DND-41 (cell line): Measurements from ENCODE around the gene PTPRD.

ENCODE experiments used
- ATAC-seq: fragments of 200-7000 bp; cut with Tn5 transposase; 3 replicates; pipeline ENCODE4 v1.9.1; 2021; ENCODE audit warnings: low read depth; ENCODE audit not compliant: insufficient read depth
- DNase-seq: peaks from one replicate; pipeline ENCODE4 v3.0.0-alpha.2; 2020
- H2AFZ ChIP-seq: 2 replicates; pipeline ENCODE4 v1.6.0; 2012; ENCODE audit warnings: low read depth, low read length
- H3K27ac ChIP-seq: 2 replicates; pipeline ENCODE4 v1.5.1; 2012; ENCODE audit warnings: low read length, inconsistent platforms
- H3K27me3 ChIP-seq: fragments of 200-600 bp; sonication (generic); 2 replicates; pipeline ENCODE4 v1.6.0; 2012; ENCODE audit warnings: low read length, mild to moderate bottlenecking, inconsistent platforms; ENCODE audit not compliant: insufficient read depth, poor library complexity
- H3K36me3 ChIP-seq: 2 replicates; pipeline ENCODE4 v1.5.1; 2012; ENCODE audit warnings: low read length, inconsistent platforms; ENCODE audit not compliant: insufficient read depth
- H3K4me1 ChIP-seq: 2 replicates; pipeline ENCODE4 v1.5.1; 2012; ENCODE audit warnings: mild to moderate bottlenecking, low read length; ENCODE audit not compliant: insufficient read depth
- H3K4me2 ChIP-seq: 2 replicates; pipeline ENCODE4 v1.6.0; 2012; ENCODE audit warnings: mild to moderate bottlenecking, moderate library complexity, low read length, inconsistent platforms; ENCODE audit not compliant: insufficient read depth
- H3K4me3 ChIP-seq, 2 experiments: fragments of 200-600 bp in 1 of 2; shearing (Covaris generic) in 1 of 2; 2 replicates each; pipeline ENCODE4 v1.5.1; 2012 to 2016; ENCODE audit warnings: inconsistent platforms in 2 of 2, low read length in 2 of 2, mild to moderate bottlenecking in 2 of 2, low read depth in 1 of 2, moderate library complexity in 1 of 2
- H3K79me2 ChIP-seq: 2 replicates; pipeline ENCODE4 v1.6.0; 2012; ENCODE audit warnings: low read length, inconsistent platforms; ENCODE audit not compliant: insufficient read depth
- H3K9ac ChIP-seq: 2 replicates; pipeline ENCODE4 v1.6.0; 2012; ENCODE audit warnings: low read depth, mild to moderate bottlenecking, inconsistent platforms, low read length, moderate library complexity
- H3K9me3 ChIP-seq: 2 replicates; pipeline ENCODE4 v1.5.1; 2012; ENCODE audit warnings: low read length, moderate library complexity, mild to moderate bottlenecking, inconsistent platforms; ENCODE audit not compliant: insufficient read depth, severe bottlenecking
- H4K20me1 ChIP-seq: 2 replicates; pipeline ENCODE4 v1.6.0; 2012; ENCODE audit warnings: low read length; ENCODE audit not compliant: insufficient read depth
- EZH2 ChIP-seq: IDR thresholded peaks from 3 replicates; pipeline ENCODE4 v1.6.1; 2012; ENCODE audit warnings: borderline replicate concordance, low read depth, mild to moderate bottlenecking, moderate library complexity, low read length, inconsistent platforms; ENCODE audit not compliant: severe bottlenecking
- TF ChIP-seq, protein P1 (sequence below): IDR thresholded peaks from 2 replicates; pipeline ENCODE4 v1.5.1; 2012; ENCODE audit warnings: borderline replicate concordance, low read length, moderate library complexity, mild to moderate bottlenecking; ENCODE audit not compliant: poor library complexity, severe bottlenecking; ENCODE audit errors: extremely low read depth

PTPRD gene

DNA sequence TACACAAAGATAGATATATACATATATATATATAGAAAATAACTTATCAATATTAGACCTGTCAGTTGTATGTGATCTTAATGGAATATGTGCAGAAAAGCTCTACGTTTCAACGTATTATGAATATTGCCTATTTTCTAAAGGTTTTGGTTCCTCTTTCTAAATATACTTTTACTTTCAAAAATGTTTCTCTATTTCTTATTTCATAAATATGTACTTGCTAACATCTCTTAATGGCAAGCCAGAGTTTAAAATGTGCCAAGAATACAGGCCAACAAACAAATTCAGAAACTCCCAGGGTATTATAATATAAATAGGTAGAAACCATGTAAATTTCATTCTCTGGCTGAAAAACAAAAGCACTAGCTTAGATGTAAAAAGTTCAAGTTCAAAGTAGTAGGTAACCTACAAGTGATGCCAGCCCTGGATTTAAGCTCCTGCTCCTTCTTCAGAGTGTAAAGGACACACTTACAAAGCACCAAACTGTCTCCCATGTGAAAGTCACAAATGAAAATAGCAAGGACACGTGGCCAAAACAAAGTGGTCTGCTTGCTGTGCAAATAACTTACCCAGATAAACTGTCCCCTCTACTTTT lies 2128.1 kb downstream of the PTPRD start:
- no peak for TF ChIP-seq EZH2
- TF ChIP-seq, protein P1, sequence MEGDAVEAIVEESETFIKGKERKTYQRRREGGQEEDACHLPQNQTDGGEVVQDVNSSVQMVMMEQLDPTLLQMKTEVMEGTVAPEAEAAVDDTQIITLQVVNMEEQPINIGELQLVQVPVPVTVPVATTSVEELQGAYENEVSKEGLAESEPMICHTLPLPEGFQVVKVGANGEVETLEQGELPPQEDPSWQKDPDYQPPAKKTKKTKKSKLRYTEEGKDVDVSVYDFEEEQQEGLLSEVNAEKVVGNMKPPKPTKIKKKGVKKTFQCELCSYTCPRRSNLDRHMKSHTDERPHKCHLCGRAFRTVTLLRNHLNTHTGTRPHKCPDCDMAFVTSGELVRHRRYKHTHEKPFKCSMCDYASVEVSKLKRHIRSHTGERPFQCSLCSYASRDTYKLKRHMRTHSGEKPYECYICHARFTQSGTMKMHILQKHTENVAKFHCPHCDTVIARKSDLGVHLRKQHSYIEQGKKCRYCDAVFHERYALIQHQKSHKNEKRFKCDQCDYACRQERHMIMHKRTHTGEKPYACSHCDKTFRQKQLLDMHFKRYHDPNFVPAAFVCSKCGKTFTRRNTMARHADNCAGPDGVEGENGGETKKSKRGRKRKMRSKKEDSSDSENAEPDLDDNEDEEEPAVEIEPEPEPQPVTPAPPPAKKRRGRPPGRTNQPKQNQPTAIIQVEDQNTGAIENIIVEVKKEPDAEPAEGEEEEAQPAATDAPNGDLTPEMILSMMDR = no peak
- H4K20me1 ChIP-seq = no peaks in the 10 kb centered on the region

DNA sequence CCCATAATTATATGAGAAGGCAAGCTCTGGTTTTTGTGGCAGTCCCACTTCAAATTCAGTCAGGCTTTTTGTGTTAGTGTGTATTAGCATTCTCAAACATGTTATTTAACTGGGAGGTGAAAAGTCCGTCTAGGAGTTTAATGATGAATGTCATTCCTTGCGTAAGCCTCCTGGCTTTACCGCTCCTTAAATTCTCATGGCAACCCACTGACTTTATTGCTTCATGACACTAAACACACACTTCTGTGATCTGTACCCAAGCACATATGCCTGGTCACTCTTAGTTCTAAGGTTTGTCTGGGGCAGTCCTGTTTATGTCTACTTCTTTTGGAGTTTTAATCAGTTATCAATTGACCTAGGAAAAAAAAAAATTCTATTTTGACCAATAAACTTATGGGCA lies 2135.4 kb downstream of the PTPRD start:
- DNase-seq = no peak
- no peak overlapping the region for H3K27ac ChIP-seq
- H3K4me1 ChIP-seq = peaks cover 19% of the 10 kb centered on the region
- TF ChIP-seq, protein P1 = no peak
- no peak for TF ChIP-seq EZH2
- no peaks in the 10 kb centered on the region for H3K9me3 ChIP-seq
- H3K79me2 ChIP-seq = no peaks in the 10 kb centered on the region
- H2AFZ ChIP-seq = no peak overlapping the region
- no peaks in the 10 kb centered on the region for H3K27me3 ChIP-seq
- ATAC-seq = no peak
- no peaks in the 10 kb centered on the region for H4K20me1 ChIP-seq
- peaks cover under 1% of the 10 kb centered on the region; the same call in 1 of the 2 replicates for H3K36me3 ChIP-seq
- no peak overlapping the region for H3K4me3 ChIP-seq
- H3K4me2 ChIP-seq = no peak overlapping the region
- H3K9ac ChIP-seq = no peak overlapping the region

More for the DNA sequence above, 2128.1 kb downstream of the PTPRD start:
- peaks cover 18% of the 10 kb centered on the region for H3K36me3 ChIP-seq
- no peak overlapping the region for H2AFZ ChIP-seq
- ATAC-seq (no peak), DNase-seq (no peak)
- H3K27me3 ChIP-seq = no peaks in the 10 kb centered on the region
- no peak overlapping the region for H3K4me2 ChIP-seq
- no peak overlapping the region for H3K4me3 ChIP-seq
- no peak overlapping the region for H3K27ac ChIP-seq
- no peaks in the 10 kb centered on the region for H3K79me2 ChIP-seq
- H3K9ac ChIP-seq = no peak overlapping the region
- H3K9me3 ChIP-seq = no peaks in the 10 kb centered on the region
- H3K4me1 ChIP-seq = no peaks in the 10 kb centered on the region

DNA sequence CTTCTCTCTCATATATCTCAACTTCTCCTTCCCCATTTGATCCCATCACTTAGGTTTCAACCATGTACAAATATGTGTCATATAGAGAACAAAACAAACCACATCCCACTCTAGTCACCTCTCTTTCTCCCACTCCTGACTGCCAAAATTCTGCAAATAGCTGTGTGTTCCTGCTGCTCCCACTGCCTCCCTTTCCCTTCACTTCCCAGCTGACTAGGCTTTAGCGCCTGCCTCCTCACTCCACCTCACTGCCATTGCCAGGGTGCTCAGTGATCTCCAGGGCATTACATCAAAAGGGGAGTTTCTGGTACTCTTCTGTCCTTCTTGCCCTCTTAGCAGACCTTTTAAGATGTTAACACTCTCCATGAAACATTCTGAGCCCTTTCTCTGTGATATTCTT lies 2137.9 kb downstream of the PTPRD start:
- H3K27ac ChIP-seq = no peak overlapping the region
- no peaks in the 10 kb centered on the region for H3K9me3 ChIP-seq
- no peak for DNase-seq
- no peak for TF ChIP-seq EZH2
- no peaks in the 10 kb centered on the region for H3K27me3 ChIP-seq
- no peaks in the 10 kb centered on the region for H3K36me3 ChIP-seq
- no peaks in the 10 kb centered on the region for H4K20me1 ChIP-seq
- H3K4me2 ChIP-seq = no peak overlapping the region
- peaks cover 19% of the 10 kb centered on the region for H3K4me1 ChIP-seq
- no peak overlapping the region for H3K9ac ChIP-seq
- no peak overlapping the region for H2AFZ ChIP-seq
- no peak for ATAC-seq
- no peak overlapping the region for H3K4me3 ChIP-seq
- no peaks in the 10 kb centered on the region for H3K79me2 ChIP-seq

DNA sequence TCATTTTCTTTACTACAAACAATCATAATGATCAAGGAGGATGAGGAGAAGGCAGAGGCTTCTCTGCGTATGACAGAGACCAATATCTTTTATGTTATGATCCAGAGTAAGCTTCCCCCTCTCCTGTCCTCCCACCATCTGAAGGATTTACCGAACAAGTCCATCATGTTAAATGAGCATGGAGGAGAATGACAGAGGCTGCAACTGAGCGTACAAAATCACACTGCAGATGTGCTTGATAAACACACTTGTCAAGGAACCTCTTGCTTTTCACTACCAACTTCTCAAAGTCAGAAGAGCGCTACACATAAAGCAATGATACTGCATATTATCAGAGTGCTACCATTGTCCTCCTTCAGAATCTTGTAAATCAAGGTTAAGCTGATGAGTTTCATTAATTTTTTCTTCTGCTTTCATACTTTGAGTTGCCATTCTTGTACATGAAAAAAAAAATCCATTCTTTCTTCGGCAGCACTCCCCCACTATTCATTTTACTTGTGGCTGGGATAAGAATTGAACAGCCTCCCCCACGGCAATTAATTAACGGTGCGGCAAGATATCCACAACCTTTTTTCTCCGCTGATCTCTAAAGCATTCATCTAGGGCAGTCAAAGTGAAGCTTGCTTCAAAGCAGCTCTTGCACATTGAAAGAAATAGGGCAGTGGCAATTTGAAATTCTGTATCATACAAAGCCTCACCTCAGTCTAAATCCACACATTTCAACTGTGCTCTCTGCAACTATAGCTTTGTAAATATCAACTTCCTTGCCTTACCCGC lies 2139.4 kb downstream of the PTPRD start:
- H3K4me3 ChIP-seq = no peak overlapping the region
- no peaks in the 10 kb centered on the region for H3K79me2 ChIP-seq
- H3K4me2 ChIP-seq = no peak overlapping the region
- ATAC-seq (no peak; the same call in 1 of the 3 replicates), DNase-seq (no peak)
- H3K27ac ChIP-seq = peak overlapping the region; percentile 39
- H3K9me3 ChIP-seq = no peaks in the 10 kb centered on the region
- H2AFZ ChIP-seq = no peak overlapping the region
- H3K4me1 ChIP-seq = peaks cover 19% of the 10 kb centered on the region
- no peaks in the 10 kb centered on the region for H3K27me3 ChIP-seq
- no peak overlapping the region for H3K9ac ChIP-seq
- no peaks in the 10 kb centered on the region for H4K20me1 ChIP-seq
- H3K36me3 ChIP-seq = no peaks in the 10 kb centered on the region
- TF ChIP-seq EZH2 = no peak
- TF ChIP-seq, protein P1 = no peak
